HPDE6-E6E7 (cell line): ENCODE results near the gene ANO1.
A peak's percentile ranks its signal among the peaks of the same experiment; 100 is the strongest.

ENCODE experiments used
- DNase-seq: peaks from one replicate; pipeline ENCODE4 v3.0.0; 2011; ENCODE audit warnings: missing footprints; ENCODE audit errors: extremely low spot score

The ANO1 gene

DNA sequence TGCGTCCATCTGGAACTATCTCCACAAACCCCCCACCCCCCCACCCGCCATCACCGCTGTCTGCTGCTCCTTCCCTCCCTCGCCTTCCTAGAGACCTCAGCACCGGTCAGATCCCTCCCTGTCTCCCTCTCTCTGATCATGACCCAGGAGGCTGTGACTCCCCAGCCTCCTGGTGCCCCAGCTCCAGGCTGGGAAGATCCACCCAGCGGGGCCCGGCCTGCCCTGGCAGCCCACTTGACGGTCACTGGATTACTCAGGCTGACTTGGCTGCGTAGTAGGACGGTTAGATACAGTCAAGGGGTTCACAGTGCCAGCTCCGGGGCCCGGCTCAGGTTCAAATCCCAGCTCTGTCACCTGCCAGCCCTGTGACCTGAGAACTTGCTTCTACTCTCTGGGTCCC, 59.3 kb downstream of the ANO1 start:
- no peak for DNase-seq

DNA sequence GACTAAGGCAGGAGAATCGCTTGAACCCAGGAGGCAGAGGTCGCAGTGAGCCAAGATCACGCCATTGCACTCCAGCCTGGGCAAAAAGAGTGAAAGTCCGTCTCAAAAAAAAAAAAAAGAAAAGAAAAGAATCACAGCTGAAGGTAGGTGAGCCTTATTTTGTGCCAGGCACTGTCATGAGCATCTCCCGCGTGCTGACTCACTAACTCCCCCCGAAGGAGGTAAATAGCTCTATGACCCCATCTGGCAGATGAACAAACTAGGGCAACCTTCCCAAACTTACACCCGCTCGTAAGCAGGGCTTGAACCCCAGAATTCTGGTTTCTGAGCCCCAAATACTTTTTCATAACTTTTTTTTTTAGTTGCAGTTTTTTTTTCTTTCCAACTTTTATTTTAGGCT, 60.3 kb downstream of the ANO1 start:
- DNase-seq, result no peak

DNA sequence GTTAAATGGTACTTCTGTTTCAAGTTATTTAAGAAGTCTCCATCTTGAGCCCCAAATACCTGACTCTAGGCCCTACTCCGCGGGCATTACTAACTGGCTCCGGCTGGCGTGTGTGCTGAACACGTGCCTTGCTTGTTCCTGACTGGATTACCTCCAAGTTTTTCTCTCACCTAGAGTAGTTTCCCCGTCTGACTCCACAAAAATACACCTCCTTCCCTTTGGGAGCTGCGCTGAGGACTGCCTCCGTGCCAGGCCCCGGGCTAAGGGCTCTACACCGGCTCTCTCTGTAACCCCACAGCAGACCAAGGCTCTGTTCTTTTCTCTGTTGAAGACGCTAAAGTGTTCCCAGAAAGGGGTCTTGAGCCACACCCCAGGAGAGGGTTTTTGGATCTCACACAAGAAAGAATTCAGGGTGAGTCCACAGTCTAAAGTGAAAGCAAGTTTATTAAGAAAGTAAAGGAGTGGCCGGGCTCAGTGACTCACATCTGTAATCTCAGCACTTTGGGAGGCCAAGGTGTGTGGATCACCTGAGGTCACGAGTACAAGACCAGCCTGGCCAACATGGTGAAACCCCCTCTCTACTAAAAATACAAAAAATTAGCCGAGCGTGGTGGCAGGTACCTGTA, 61.8 kb downstream of the ANO1 start:
- no peak for DNase-seq

DNA sequence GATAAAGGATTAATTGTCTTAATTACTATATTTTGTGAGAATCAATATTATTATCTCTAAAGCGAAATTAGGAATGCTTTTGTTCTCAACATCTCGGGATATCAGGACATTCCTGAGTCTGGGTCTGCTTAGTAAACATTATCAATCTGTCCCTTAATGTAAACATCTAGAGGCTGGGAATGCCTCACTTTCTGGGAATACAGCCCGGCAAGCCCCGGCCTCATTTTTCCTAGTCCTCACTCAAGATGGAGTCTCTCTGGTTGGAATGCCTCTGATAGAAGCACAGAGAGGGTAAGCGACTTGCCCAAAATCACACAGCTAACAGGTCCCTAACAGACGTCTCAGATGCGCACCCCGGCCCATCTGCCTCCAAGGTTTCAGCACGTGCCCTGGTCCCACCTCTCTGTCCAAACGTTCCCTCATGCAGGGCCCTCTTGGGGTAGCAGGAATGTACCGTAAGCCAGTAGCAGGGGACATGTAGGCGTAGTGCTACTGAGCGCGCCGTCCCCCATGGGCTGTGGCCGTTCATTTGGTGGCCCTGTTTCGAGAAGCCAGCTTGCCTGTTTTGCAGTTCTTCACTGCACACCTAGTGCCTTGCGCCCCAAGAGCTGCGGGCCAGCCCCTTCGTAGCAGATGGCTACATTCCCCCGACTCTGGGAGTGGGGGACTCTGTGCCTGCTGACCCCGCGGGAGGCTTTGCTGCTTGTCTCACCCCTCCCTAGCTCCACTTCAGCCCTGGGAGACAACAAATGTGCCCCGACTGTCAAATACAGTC, 62.8 kb downstream of the ANO1 start:
- DNase-seq, result no peak

DNA sequence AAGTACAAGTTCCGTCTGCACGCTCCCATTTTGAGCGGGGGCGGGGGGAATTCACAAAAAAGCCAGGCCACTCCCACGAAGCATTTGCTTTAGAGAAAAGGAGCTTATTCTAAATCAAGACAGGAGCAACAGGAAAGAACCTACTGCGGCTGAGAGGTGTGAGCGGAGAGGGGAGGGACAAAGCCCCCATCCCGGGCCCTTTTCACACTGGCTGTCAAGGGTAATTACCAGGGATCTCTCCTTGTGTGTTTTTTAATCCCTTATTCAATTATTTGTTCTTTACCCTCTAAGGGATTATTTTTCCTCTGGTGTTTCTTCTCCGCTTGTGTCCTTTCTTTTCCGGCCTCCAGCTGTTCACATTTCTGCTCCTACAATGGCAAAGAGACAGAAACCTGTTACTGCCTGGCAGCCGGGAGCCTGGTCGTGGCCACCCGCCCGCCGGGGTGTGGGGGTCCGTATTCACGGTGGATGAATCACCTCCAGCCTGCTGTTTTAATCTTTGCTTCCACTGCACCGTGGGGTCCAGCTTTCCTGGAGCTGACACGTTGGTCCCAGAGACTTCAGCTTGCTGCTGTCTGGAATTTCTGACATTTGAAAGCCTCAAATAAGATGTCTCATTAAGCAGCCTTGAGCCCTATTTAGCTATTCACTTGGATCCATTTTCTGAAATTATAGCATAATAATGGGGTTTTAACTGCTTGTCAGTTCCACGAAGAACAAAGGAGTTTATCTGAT, 63.5 kb downstream of the ANO1 start:
- no peak for DNase-seq

DNA sequence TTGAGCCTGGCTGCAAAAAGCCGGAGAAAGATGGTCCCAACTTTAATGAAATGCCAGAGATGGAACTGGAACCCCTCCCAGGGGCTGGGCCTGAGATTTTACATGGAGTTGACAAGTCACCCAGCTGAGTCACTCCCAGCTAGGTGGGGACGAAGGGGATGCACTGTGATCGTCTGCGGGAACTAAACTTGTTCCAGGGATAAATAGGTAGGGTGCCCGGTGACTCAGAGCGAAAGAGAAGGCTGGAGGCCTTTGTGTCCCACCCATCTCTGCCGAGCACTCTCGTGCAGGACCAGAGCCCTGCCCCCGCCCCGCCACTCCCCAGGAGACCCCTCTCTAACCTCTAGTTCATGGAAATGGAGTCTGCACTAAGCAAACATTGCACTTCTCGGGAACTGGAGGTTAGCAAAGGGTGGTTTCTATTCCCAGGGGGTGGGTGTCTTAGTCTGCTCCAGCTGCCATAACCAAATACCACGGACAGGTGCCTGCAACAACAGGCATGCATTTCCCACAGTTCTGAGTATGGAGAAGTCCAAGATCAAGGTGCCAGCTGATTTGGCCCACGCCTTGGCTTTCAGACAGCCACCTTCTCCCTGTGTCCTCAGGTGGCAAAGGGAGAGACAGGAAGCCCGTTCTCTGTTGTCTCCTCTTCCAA, 64.2 kb downstream of the ANO1 start:
- no peak for DNase-seq

DNA sequence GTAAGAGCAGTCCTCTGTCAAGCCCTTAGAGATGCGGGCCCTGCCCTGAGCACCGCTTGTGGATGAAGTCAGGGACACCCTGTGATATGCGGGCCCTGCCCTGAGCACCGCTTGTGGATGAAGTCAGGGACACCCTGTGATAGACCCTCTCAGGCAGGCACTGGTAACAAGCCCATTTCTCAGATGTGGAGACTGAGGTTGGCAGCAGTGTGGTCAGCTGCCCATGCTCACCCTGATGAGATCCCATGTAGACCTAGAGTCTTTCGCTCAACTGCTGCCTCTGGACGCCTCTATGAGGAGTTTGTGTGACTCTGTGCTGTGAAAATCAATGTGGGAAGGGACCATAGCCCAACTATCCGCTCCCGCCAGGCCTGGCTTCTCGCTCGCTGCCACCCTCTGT, 66.1 kb downstream of the ANO1 start:
- no peak for DNase-seq

DNA sequence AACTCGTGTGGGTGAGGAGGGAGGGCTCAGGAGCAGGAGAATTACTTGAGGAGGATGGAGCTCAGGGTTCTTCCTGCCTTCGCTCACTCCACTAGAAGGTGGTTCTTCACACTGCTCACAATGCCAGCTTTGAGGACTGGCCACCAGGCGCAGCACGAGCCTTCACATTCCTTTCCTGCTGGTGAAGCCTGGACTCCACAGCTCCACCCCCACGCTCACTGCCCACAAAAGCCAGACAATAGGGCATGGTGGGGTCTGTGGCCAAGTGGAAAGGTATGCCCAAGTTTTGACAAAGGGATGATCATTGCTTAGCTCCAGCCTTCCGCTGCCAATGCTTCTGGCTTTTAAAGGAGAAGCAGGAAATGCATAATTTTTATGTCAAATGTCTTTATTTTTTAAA, 67.0 kb downstream of the ANO1 start:
- DNase-seq, result no peak

DNA sequence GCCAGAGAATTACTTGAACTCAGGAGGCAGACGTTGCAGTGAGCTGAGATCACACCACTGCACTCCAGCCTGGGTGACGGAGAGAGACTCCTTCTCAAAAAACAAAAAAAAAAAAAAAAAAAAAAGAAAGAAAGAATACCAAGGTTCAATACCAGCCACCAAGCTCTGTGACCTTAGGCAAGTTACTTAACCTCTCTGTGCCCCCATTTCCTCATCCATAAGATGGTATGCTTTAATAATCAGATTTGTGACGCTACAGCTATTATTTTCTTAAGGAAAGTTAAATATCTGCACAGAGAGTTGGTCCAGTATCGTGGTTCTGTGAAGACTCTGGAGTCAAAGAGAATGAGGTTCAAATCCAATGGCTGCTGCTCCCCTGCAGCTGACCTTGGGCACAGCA, 67.7 kb downstream of the ANO1 start:
- no peak for DNase-seq

DNA sequence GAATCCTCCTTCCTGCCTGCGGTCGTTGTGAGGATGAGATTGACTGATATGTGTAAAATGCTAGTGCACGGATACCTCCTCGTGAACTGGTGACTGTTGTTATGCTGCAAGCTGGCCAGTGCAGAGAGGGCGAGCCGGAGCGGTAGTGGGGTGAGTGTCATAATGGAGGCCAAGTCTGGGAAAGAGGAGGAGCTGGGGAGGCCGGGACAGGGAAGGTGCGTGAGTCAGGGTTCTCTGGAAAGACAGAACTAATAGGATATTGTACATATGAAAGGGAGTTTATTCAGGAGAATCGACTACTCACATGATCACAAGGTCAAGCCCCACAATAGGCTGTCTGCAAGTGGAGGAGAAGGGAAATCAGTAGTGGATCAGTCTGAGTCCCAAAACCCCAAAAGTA, 68.2 kb downstream of the ANO1 start:
- DNase-seq, result no peak

DNA sequence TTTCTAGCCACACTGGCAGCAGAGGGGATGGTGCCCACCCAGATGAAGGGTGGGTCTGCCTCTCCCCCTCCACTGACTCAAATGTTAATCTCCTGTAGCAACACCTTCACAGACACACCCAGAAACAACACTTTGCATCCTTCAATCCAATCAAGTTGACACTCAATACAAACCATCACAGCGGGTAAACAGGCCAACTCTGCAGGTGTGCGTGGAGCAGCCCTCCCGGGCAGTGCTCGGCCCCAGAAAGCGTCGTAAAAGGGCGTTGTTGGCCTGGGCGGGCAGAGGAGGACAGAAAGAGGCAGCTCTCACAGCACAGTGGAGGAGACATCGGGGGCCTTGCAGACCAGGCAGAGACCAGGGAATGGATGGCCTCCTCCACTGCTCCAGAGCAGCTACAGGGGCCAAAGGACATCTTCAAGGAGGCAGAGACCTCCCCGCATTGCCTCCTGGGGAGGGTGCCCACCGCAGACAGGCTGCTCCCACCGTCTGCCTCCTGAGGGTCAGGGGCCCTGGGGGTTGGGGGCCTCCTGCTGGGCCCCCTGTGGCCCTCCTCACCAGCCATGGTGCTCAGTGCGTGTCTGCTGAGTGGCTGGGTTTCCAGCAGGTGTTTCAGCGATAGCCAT, 68.9 kb downstream of the ANO1 start:
- no peak for DNase-seq

DNA sequence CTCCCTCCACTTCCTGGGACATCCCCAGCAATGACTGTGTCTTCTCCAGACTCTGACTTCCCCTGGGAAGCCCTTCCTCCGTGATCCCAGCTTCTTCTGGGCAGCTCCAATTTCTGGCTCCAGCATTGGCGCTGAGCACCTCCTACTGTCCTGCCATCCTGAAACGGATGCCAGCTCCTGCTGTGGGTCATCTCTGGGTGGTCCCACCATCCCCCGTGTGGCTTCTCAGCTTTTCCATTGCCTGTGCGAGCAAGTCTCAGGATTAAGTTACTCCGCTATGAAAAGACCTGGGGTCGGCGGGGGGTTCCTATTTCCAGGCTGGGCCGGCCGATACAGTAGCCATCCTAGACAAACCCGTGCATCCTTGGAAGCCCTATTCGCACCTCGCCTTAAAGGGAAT, 69.6 kb downstream of the ANO1 start:
- no peak for DNase-seq

DNA sequence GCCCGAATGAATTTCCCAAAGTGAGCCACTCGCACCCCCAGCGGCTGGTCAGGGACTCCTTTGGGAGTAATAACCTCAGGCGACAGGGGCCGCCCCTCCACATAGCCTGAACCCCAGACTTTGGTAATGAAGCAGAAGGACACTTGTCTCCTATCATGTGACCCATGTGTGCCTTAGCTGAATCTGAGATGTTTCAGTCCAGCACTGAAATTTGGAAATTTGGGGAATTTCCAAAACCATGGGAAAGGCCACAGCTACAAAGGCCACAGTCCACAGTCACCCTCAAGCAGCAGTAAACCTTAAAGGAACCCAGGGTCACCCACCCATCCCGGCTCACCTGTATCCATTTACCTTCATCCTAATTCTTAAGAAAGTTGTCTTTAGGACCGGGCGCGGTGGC, 73.6 kb downstream of the ANO1 start:
- DNase-seq, result no peak

DNA sequence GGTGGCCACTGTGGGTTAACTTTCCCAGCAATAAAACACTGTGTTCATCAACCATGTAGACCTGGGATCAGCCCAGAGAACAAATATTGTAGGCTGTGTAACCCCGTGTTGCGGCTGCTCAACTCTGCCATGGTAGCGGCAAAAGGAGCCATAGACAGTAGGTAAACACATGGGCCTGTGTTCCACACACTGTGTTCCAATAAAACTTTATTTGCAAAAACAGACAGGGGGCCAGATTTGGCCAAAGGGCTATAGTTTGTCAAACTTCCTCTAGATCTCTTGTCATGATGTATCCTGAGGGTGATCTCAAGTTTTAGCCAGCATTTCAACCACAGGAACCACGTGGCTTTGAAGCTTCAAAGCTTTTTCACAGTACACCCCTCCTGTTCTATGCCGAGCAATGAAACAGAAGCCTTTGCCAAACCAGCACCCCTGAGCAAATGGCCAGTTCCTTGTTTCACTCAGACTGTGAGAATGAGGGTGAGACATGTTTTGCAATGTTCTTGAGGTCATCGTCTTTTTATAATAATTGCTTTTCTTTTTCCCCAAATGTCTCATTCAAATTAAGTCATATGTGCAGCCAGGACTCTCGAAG, 75.1 kb downstream of the ANO1 start:
- DNase-seq, result no peak

DNA sequence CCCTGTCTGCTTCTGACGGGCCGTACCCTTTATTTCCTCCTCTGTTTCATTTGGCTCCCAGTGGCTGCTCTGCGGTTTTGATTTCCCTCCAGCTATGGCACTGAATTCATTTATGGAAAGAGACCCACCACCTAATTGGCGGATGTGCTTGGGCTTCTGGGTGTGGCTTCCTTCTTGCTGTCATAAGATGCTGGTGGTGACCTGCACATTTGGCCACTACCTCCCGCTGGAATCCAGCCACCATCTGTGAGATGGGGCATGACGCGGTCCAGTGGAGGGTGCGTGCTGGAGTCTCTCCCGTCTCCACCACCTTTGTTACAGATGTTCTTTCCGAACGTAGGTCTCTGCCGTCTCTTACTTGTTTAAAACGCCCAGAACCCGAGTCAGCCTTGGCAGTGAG, 77.3 kb downstream of the ANO1 start:
- DNase-seq, result no peak

DNA sequence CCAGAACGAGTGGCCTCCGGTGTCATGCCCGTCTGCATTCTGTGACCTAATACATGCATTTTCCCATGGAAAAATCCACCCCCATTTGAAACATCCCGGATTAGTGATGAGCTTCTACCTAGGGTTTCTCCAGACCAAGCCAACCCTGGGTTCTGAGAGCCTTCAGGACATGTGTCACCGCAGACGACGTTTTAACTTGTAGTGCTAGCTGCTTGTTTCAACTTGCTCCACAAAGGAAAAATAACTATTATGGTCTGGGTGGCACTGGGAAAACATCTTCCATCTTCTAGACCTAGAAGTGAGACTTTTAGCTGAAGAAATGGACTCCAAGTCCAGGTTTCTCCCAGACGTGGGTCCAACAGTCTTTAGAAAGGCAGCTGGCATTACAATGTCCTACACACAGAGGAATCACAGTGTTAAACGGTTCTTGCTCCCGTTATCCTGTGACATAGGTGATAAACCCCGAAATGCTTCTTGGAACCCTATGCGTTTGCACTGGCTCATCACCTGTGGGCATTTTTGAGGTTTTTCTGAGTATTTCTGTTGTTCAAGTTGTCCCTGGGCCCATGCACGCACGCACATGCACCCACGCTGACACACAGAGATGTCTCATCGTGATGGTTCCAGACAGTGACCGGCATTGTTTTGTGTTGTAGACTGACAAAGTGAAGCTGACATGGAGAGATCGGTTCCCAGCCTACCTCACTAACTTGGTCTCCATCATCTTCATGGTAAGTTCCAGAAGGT, 78.3 kb downstream of the ANO1 start:
- no peak for DNase-seq

DNA sequence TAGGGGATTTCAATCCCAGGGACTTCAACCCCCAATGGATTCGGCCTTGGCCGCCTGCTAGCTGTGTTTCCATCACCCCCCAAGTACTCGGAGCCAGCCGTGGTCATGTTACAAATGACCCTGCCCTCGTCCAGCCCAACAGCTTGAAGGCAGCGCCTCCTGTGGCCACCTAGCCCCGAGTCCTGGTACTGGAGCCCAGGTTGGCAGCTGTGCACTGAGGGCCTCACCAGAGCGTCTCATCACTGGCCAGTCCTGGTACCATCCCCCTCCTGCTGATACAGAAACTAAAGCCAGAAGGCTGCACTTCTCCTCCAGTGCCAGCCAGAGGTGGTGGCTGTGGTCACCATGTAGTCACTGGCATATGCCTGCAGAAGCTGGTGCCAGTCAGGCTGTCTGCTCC, 80.1 kb downstream of the ANO1 start:
- DNase-seq, result no peak

DNA sequence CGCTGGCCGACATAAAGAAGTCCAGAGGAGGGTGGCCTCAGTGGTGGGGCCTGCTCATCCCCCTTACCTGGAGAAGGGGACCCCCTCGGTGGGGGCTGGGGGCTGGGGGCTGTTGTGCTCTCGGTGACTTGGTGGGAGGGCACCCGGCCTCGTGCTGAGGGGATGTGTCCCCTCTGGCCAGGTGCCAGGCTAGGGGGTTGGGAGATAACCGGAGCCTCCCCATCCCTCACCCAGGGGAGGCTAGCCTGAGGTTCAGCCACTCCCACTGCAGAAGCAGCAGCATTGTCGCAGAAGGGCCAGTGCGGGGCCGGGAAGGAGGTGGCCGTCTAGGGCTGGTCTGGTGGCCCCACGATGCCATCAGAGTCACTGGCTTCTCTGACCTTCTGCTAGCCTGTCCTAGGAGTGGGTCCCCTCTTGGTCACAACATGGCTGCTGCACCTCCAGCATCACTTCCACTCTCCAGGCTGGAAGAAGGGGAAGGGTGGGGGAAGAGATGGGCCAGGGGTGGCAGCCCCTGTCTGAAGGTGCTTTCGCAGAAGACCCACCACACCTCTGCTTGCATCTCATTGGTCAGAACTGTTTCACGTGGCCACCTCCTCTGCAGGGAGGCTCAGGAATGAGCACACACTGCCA, 80.8 kb downstream of the ANO1 start:
- DNase-seq, result no peak

DNA sequence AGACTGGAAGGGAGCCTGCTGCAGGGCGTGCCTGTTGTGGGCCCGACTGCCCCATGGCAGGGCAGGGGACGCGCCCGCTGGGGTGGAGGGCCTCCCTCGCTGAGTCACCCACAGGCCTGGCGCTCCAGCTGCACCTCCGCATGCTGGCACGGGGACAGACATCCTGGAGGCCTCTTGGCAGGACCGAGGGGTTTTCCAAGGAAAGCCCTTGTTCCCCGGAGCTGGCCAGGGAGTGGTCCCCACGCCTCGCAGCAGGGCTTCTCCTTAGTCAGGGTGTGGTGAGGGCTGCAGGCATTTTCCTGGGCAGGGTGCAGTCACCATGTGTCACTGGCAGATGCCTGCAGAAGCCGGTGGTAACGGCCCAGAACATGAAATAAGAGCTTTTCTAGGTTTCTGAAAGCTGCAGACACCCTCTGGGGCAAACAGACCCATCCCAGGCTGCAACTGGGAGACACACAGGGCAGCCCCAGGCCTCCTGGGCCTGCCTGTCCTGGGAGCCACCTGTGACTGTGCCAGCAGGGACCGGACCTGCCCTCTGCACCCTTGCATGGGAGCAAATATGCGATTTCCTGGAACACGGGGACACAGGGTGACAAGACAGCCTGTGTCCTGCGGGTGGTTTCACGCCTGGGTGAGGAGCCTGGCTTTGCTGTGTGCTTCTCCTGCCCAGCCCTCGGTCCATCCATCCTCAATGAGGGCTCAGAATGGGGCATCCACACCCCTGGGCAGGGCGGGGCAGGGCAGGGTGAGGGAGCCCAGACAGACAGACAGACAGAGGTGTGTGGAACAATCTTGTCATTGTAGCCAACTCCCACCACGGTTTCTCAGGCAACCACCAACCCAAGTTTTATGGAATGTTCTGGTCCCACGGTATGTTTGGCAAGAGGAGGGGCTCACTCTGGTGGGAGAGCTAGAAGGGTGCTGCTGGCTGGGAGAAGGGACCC, 81.8 kb downstream of the ANO1 start:
- peak; percentile 79 for DNase-seq
